ENCODE data around the gene HBE1.

Gene HBE1

GRCh38 chr11:5227681-5228080 lies 42.1 kb downstream of the HBE1 start (continued):
- TF ChIP-seq ZNF658 (tag by site-specific recombination; IDR thresholded peaks at IDR 0.05) = no peak

GRCh38 chr11:5226732-5227310 lies 42.9 kb downstream of the HBE1 start, which contains the start of gene HBB:
Gene HBB (minus strand): TSS chr11:5227071. CDS start chr11:5227021, 50 bp downstream.
- ChIA-PET POLR2A (no interaction called here), CTCF (no interaction called here)
- no peak within 1 kb of the TSS for H3K4me3 ChIP-seq (ENCODE audit: low read depth, low read length)
- H3K9me3 ChIP-seq (ENCODE audit: control insufficient read depth, insufficient read depth, low read depth, low read length) = no peaks in the 10 kb centered on the region
- H3K4me1 ChIP-seq (ENCODE audit: control insufficient read depth, insufficient read depth, low read length) = no peaks in the 10 kb centered on the region
- TF ChIP-seq PRDM2 (tag by site-specific recombination; IDR thresholded peaks at IDR 0.05; ENCODE audit: borderline replicate concordance) (no peak), CTCF (tag by site-specific recombination; IDR thresholded peaks at IDR 0.05) (no peak), BCL6B (tag by site-specific recombination; IDR thresholded peaks at IDR 0.05) (no peak), ZNF280D (tag by site-specific recombination; IDR thresholded peaks at IDR 0.05) (no peak), ZNF214 (tag by site-specific recombination; IDR thresholded peaks at IDR 0.05; ENCODE audit: borderline replicate concordance) (no peak), ZNF266 (tag by site-specific recombination; IDR thresholded peaks at IDR 0.05; ENCODE audit: low read depth) (no peak), ZNF223 (tag by site-specific recombination; IDR thresholded peaks at IDR 0.05) (no peak), MEIS1 (CRISPR knock-in tag; IDR thresholded peaks at IDR 0.05; ENCODE audit: borderline replicate concordance) (no peak)
- H3K36me3 ChIP-seq (ENCODE audit: control insufficient read depth in 2 of 2, insufficient read depth in 1 of 2, low read length in 2 of 2) = no peaks in the 10 kb centered on the region
- no peak within 1 kb of the TSS for H3K27ac ChIP-seq (ENCODE audit: extremely low read depth, low read depth, low read length)

- CTCF ChIA-PET = no interaction called here
- Histone ChIP-seq H3K36me3 (ENCODE audit: control insufficient read depth in 2 of 2, insufficient read depth in 1 of 2, low read length in 2 of 2) (no peaks in the 10 kb centered on the region), H3K9me3 (ENCODE audit: control insufficient read depth, insufficient read depth, low read depth, low read length) (no peaks in the 10 kb centered on the region), H3K4me1 (ENCODE audit: control insufficient read depth, insufficient read depth, low read length) (no peaks in the 10 kb centered on the region), H3K27ac (ENCODE audit: extremely low read depth, low read depth, low read length) (no peak overlapping the region), H3K4me3 (ENCODE audit: low read depth, low read length) (no peak overlapping the region)
- POLR2A ChIA-PET = no interaction called here
- TF ChIP-seq ZNF639 (tag by site-specific recombination; IDR thresholded peaks at IDR 0.05) = no peak
- TF ChIP-seq ZNF747 (tag by site-specific recombination; IDR thresholded peaks at IDR 0.05) = no peak
- TF ChIP-seq ZNF513 (tag by site-specific recombination; IDR thresholded peaks at IDR 0.05) = no peak
- no peak for TF ChIP-seq ATF2 (tag by site-specific recombination; IDR thresholded peaks at IDR 0.05; ENCODE audit: low read depth)
- TF ChIP-seq ZBTB1 (tag by site-specific recombination; IDR thresholded peaks at IDR 0.05) = no peak
- no peak for TF ChIP-seq ZNF433 (tag by site-specific recombination; IDR thresholded peaks at IDR 0.05; ENCODE audit: low read depth)
Observed at GRCh38 chr11:5225480-5225871, 44.3 kb downstream of the HBE1 start.

Measured in HEK293 (cell line).